GM23338 (cell line): ENCODE data around the gene DRAM1. TPM values are rescaled to one million over a fixed set of nuclear protein-coding genes. Genes with fewer than 3 reads are reported as not detected.

Experiments used
- ATAC-seq: fragments of 200-7000 bp; cut with Tn5 transposase; 3 replicates; pipeline ENCODE4 v1.9.1; 2020
- DNase-seq: peaks from one replicate; pipeline ENCODE4 v3.0.0-alpha.2; 2015; ENCODE audit warnings: low spot score
- H2AFZ ChIP-seq: fragments of 200-600 bp; sonication (generic); 2 replicates; pipeline ENCODE4 v1.8.0; 2016; ENCODE audit warnings: antibody characterized with exemption, mild to moderate bottlenecking, moderate library complexity
- H3F3A ChIP-seq: fragments of 200-600 bp; sonication (generic); replicated peaks from 2 replicates; pipeline ENCODE4 v1.8.0; 2017; ENCODE audit warnings: antibody characterized with exemption, mixed run types, low read depth
- H3K27ac ChIP-seq: fragments of 200-600 bp; sonication (generic); 2 replicates; pipeline ENCODE4 v1.6.1; 2016; ENCODE audit warnings: low read depth
- H3K27me3 ChIP-seq: fragments of 200-600 bp; sonication (generic); 2 replicates; pipeline ENCODE4 v1.8.0; 2016; ENCODE audit warnings: mild to moderate bottlenecking, mixed run types, moderate library complexity; ENCODE audit not compliant: insufficient read depth
- H3K36me3 ChIP-seq: fragments of 200-600 bp; sonication (generic); 2 replicates; pipeline ENCODE4 v1.8.0; 2016; ENCODE audit warnings: mild to moderate bottlenecking; ENCODE audit not compliant: insufficient read depth
- H3K4me1 ChIP-seq: fragments of 200-600 bp; sonication (generic); 2 replicates; pipeline ENCODE4 v1.8.0; 2016; ENCODE audit warnings: mild to moderate bottlenecking, moderate library complexity; ENCODE audit not compliant: insufficient read depth
- H3K4me2 ChIP-seq: fragments of 200-600 bp; sonication (generic); 2 replicates; pipeline ENCODE4 v1.7.1; 2017; ENCODE audit warnings: mixed run types
- H3K4me3 ChIP-seq: fragments of 200-600 bp; sonication (generic); 2 replicates; pipeline ENCODE4 v1.6.1; 2016; ENCODE audit warnings: mixed run types
- H3K79me2 ChIP-seq: fragments of 200-600 bp; sonication (generic); replicated peaks from 2 replicates; pipeline ENCODE4 v1.8.0; 2017; ENCODE audit warnings: mild to moderate bottlenecking; ENCODE audit not compliant: insufficient read depth
- H3K9me2 ChIP-seq: fragments of 200-600 bp; sonication (generic); 2 replicates; pipeline ENCODE4 v1.8.0; 2017; ENCODE audit not compliant: insufficient read depth
- H4K20me1 ChIP-seq: fragments of 200-600 bp; sonication (generic); replicated peaks from 2 replicates; pipeline ENCODE4 v1.8.0; 2017; ENCODE audit warnings: mild to moderate bottlenecking; ENCODE audit not compliant: insufficient read depth
- H3K27ac Mint-ChIP-seq: 2 replicates; pipeline ENCODE4 v1.8.0; 2020; ENCODE audit warnings: inconsistent platforms, mild to moderate bottlenecking, moderate library complexity, mixed read lengths
- H3K27me3 Mint-ChIP-seq: 3 replicates; pipeline ENCODE4 v1.8.0; 2022; ENCODE audit warnings: low read depth, mild to moderate bottlenecking, moderate library complexity, mixed read lengths, inconsistent platforms; ENCODE audit not compliant: insufficient read depth, poor library complexity
- H3K36me3 Mint-ChIP-seq: 3 replicates; pipeline ENCODE4 v1.8.0; 2021; ENCODE audit warnings: low read depth, mild to moderate bottlenecking, inconsistent platforms, moderate library complexity, mixed read lengths
- H3K4me1 Mint-ChIP-seq: 3 replicates; pipeline ENCODE4 v1.8.0; 2020; ENCODE audit warnings: mild to moderate bottlenecking, inconsistent platforms, mixed read lengths
- H3K4me3 Mint-ChIP-seq: 3 replicates; pipeline ENCODE4 v1.8.0; 2021; ENCODE audit warnings: moderate library complexity, mild to moderate bottlenecking, inconsistent platforms, mixed read lengths
- H3K9me3 Mint-ChIP-seq: 3 replicates; pipeline ENCODE4 v1.8.0; 2020; ENCODE audit warnings: moderate library complexity, mild to moderate bottlenecking, inconsistent platforms, mixed read lengths
- CREB1 ChIP-seq: fragments of 250-450 bp; sonication (Bioruptor Pico); IDR thresholded peaks from 2 replicates; pipeline ENCODE4 v1.5.0; 2020; ENCODE audit warnings: low read depth, mild to moderate bottlenecking, moderate library complexity
- CTCF ChIP-seq, 2 experiments: fragments of 200-600 bp in 1 of 2; sonication (generic) in 1 of 2; conservative IDR thresholded peaks; 2 replicates each; pipeline versions ENCODE4 v1.5.1 to v1.6.1; 2016 to 2017; ENCODE audit warnings: antibody characterized with exemption in 2 of 2, low read depth in 2 of 2, mild to moderate bottlenecking in 2 of 2, moderate library complexity in 1 of 2
- ETS1 ChIP-seq: IDR thresholded peaks from 2 replicates; pipeline ENCODE4 v1.6.1; 2016; ENCODE audit warnings: antibody characterized with exemption
- EZH2 ChIP-seq: fragments of 200-600 bp; sonication (generic); IDR thresholded peaks from one replicate; pipeline ENCODE4 v1.8.0; 2017; ENCODE audit warnings: antibody characterized with exemption, mild to moderate bottlenecking, low read depth; ENCODE audit not compliant: unreplicated experiment
- JUNB ChIP-seq: IDR thresholded peaks from one replicate; pipeline ENCODE4 v1.6.1; 2016; ENCODE audit warnings: antibody characterized with exemption; ENCODE audit not compliant: unreplicated experiment
- NANOG ChIP-seq: IDR thresholded peaks from 2 replicates; pipeline ENCODE4 v1.6.1; 2016; ENCODE audit warnings: antibody characterized with exemption, borderline replicate concordance
- POLR2AphosphoS5 ChIP-seq: IDR thresholded peaks from 2 replicates; pipeline ENCODE4 v1.6.1; 2016; ENCODE audit warnings: antibody characterized with exemption, low read depth
- STAT1 ChIP-seq: IDR thresholded peaks from one replicate; pipeline ENCODE4 v1.6.1; 2016; ENCODE audit warnings: antibody characterized with exemption; ENCODE audit not compliant: unreplicated experiment
- ZNF114 ChIP-seq: fragments of 250-450 bp; sonication (Bioruptor Pico); IDR thresholded peaks from 2 replicates; pipeline ENCODE4 v1.5.0; 2020; ENCODE audit warnings: mild to moderate bottlenecking, moderate library complexity
- ZNF331 ChIP-seq: fragments of 250-450 bp; sonication (Bioruptor Pico); IDR thresholded peaks from 2 replicates; pipeline ENCODE4 v1.5.0; 2020; ENCODE audit warnings: low read depth, mild to moderate bottlenecking, moderate library complexity
- polyA plus RNA-seq: library from polyadenylated mRNA; unstranded; fragments of >200 nt; fragmentation: Nextera tagmentation; extraction: Ambion mirVana; gene quantifications from 2 replicates; pipeline ENCODE4 v1.2.1, GENCODE V29; 2016
- total RNA-seq: library from RNA; depleted of rRNA; stranded (reverse); fragments of >200 nt; shearing (Covaris generic); gene quantifications from 2 replicates; pipeline ENCODE4 v1.2.3, GENCODE V29; 2014
- TF ChIP-seq, protein P1 (sequence below): fragments of 250-450 bp; sonication (Bioruptor Pico); IDR thresholded peaks from 2 replicates; pipeline ENCODE4 v1.5.0; 2020; ENCODE audit warnings: mild to moderate bottlenecking, moderate library complexity

The DRAM1 gene
- total and polyA plus RNA-seq, 2 experiments from 2014 or later: 5.7 to 8.5 TPM

- Histone ChIP-seq H3K4me3 (no peak overlapping the region), H2AFZ (no peak overlapping the region), H3F3A (no peaks in the 10 kb centered on the region), H4K20me1 (no peaks in the 10 kb centered on the region), H3K27me3 (no peaks in the 10 kb centered on the region), H3K4me1 (no peaks in the 10 kb centered on the region), H3K27ac (no peak overlapping the region), H3K9me2 (no peaks in the 10 kb centered on the region), H3K79me2 (no peaks in the 10 kb centered on the region), H3K4me2 (no peak overlapping the region), H3K36me3 (no peaks in the 10 kb centered on the region)
- no peak overlapping the region for H3K4me3 Mint-ChIP-seq
- H3K27ac Mint-ChIP-seq: no peak overlapping the region
- peaks cover 6% of the 10 kb centered on the region for H3K27me3 Mint-ChIP-seq
- ATAC-seq (no peak), DNase-seq (no peak)
- no peaks in the 10 kb centered on the region for H3K36me3 Mint-ChIP-seq
- H3K9me3 Mint-ChIP-seq: no peaks in the 10 kb centered on the region
- H3K4me1 Mint-ChIP-seq: peaks cover 13% of the 10 kb centered on the region; the same call in 2 of the 3 replicates
- TF ChIP-seq POLR2AphosphoS5 (no peak), ZNF331 (no peak), EZH2 (no peak), NANOG (no peak), STAT1 (no peak), JUNB (no peak), ETS1 (no peak), ZNF114 (CRISPR knock-in tag) (no peak), CREB1 (CRISPR knock-in tag) (no peak), CTCF (conservative IDR thresholded peaks at IDR 0.05; ENCODE audit: low read depth in 2 of 2) (no peak)
- TF ChIP-seq, protein P1, sequence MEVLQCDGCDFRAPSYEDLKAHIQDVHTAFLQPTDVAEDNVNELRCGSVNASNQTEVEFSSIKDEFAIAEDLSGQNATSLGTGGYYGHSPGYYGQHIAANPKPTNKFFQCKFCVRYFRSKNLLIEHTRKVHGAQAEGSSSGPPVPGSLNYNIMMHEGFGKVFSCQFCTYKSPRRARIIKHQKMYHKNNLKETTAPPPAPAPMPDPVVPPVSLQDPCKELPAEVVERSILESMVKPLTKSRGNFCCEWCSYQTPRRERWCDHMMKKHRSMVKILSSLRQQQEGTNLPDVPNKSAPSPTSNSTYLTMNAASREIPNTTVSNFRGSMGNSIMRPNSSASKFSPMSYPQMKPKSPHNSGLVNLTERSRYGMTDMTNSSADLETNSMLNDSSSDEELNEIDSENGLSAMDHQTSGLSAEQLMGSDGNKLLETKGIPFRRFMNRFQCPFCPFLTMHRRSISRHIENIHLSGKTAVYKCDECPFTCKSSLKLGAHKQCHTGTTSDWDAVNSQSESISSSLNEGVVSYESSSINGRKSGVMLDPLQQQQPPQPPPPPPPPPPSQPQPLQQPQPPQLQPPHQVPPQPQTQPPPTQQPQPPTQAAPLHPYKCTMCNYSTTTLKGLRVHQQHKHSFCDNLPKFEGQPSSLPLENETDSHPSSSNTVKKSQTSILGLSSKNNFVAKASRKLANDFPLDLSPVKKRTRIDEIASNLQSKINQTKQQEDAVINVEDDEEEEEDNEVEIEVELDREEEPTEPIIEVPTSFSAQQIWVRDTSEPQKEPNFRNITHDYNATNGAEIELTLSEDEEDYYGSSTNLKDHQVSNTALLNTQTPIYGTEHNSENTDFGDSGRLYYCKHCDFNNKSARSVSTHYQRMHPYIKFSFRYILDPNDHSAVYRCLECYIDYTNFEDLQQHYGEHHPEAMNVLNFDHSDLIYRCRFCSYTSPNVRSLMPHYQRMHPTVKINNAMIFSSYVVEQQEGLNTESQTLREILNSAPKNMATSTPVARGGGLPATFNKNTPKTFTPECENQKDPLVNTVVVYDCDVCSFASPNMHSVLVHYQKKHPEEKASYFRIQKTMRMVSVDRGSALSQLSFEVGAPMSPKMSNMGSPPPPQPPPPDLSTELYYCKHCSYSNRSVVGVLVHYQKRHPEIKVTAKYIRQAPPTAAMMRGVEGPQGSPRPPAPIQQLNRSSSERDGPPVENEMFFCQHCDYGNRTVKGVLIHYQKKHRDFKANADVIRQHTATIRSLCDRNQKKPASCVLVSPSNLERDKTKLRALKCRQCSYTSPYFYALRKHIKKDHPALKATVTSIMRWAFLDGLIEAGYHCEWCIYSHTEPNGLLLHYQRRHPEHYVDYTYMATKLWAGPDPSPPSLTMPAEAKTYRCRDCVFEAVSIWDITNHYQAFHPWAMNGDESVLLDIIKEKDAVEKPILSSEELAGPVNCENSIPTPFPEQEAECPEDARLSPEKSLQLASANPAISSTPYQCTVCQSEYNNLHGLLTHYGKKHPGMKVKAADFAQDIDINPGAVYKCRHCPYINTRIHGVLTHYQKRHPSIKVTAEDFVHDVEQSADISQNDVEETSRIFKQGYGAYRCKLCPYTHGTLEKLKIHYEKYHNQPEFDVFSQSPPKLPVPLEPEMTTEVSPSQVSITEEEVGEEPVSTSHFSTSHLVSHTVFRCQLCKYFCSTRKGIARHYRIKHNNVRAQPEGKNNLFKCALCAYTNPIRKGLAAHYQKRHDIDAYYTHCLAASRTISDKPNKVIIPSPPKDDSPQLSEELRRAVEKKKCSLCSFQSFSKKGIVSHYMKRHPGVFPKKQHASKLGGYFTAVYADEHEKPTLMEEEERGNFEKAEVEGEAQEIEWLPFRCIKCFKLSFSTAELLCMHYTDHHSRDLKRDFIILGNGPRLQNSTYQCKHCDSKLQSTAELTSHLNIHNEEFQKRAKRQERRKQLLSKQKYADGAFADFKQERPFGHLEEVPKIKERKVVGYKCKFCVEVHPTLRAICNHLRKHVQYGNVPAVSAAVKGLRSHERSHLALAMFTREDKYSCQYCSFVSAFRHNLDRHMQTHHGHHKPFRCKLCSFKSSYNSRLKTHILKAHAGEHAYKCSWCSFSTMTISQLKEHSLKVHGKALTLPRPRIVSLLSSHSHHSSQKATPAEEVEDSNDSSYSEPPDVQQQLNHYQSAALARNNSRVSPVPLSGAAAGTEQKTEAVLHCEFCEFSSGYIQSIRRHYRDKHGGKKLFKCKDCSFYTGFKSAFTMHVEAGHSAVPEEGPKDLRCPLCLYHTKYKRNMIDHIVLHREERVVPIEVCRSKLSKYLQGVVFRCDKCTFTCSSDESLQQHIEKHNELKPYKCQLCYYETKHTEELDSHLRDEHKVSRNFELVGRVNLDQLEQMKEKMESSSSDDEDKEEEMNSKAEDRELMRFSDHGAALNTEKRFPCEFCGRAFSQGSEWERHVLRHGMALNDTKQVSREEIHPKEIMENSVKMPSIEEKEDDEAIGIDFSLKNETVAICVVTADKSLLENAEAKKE (CRISPR knock-in tag): no peak
Observed at GRCh38 chr12:101909646-101910045, 32.3 kb downstream of the DRAM1 start.
